Natural killer cell (primary cell): ENCODE results near the gene DNM1. TPM values are rescaled to one million over a fixed set of nuclear protein-coding genes. Genes with fewer than 3 reads are reported as not detected.

ENCODE experiments used
- ATAC-seq, 3 donors: fragments of 150-1000 bp in 2 of 3; fragments of 200-7000 bp in 1 of 3; cut with Tn5 transposase; 1 replicate in 1 of 3; 2 replicates in 2 of 3; pipeline ENCODE4 v1.10.0; 2021; ENCODE audit warnings: mild to moderate bottlenecking in 2 of 3, moderate library complexity in 2 of 3
- DNase-seq, 2 donors: peaks; one replicate each; pipeline versions ENCODE4 v3.0.0 to v3.0.0-alpha.2; 2013 to 2021; ENCODE audit warnings: mixed read lengths in 1 of 2
- H3K27ac ChIP-seq: one replicate; pipeline ENCODE4 v1.5.1; 2013; ENCODE audit warnings: mild to moderate bottlenecking, low read length
- H3K27me3 ChIP-seq: one replicate; pipeline ENCODE4 v1.6.1; 2013; ENCODE audit warnings: low read length; ENCODE audit not compliant: control insufficient read depth, insufficient read depth
- H3K36me3 ChIP-seq: one replicate; pipeline ENCODE4 v1.6.1; 2013; ENCODE audit warnings: low read length; ENCODE audit not compliant: control insufficient read depth, insufficient read depth
- H3K4me1 ChIP-seq: one replicate; pipeline ENCODE4 v1.6.1; 2013; ENCODE audit warnings: low read length; ENCODE audit not compliant: control insufficient read depth, insufficient read depth
- H3K4me3 ChIP-seq: one replicate; pipeline ENCODE4 v1.5.1; 2013; ENCODE audit warnings: low read length
- H3K9me3 ChIP-seq: one replicate; pipeline ENCODE4 v1.6.1; 2013; ENCODE audit warnings: low read length; ENCODE audit not compliant: control insufficient read depth, insufficient read depth
- H3K27ac Mint-ChIP-seq, 2 donors: one replicate each; pipeline ENCODE4 v1.8.0; 2022; ENCODE audit warnings: mild to moderate bottlenecking in 2 of 2, mixed read lengths in 2 of 2, moderate library complexity in 1 of 2
- H3K27me3 Mint-ChIP-seq, 2 donors: one replicate each; pipeline ENCODE4 v1.8.0; 2022; ENCODE audit warnings: low read depth in 2 of 2, mixed read lengths in 2 of 2
- H3K36me3 Mint-ChIP-seq: one replicate; pipeline ENCODE4 v1.8.0; 2022; ENCODE audit warnings: mixed read lengths
- H3K4me1 Mint-ChIP-seq, 2 donors: one replicate each; pipeline ENCODE4 v1.8.0; 2022; ENCODE audit warnings: mixed read lengths in 2 of 2
- H3K4me3 Mint-ChIP-seq: one replicate; pipeline ENCODE4 v1.8.0; 2022; ENCODE audit warnings: mild to moderate bottlenecking, moderate library complexity, mixed read lengths
- H3K9me3 Mint-ChIP-seq, 2 donors: one replicate each; pipeline ENCODE4 v1.8.0; 2022; ENCODE audit warnings: mixed read lengths in 2 of 2
- CTCF ChIP-seq: fragments of 200-600 bp; IDR thresholded peaks from one replicate; pipeline ENCODE4 v1.8.0; 2022; ENCODE audit warnings: antibody characterized with exemption
- WGBS: methylation state at CpG from one replicate; pipeline ENCODE4 v1.1.7; 2013; ENCODE audit warnings: missing lambda C conversion rate; ENCODE audit not compliant: insufficient coverage; 5-methylcytosine and 5-hydroxymethylcytosine counted together
- intact Hi-C: fragments of 100-400 bp; cut with micrococcal nuclease; formaldehyde crosslinking; loops from one replicate; pipeline ENCODE4 v1.14.2; 2022
- total RNA-seq, 4 donors: library from RNA; stranded (reverse); fragments of 120-200 nt in 1 of 4; gene quantifications; one replicate each; pipeline versions ENCODE4 v1.2.3 to v1.2.4, GENCODE V29; 2013 to 2022

The DNM1 gene
- total RNA-seq, 3 donors from 2014 or later (not counting 1 experiment from before 2014, with no cell fraction given): 1.4 to 8.1 (median 2.6) TPM

- TF ChIP-seq CTCF: no peak
Observed at GRCh38 chr9:128190013-128190412, 13.2 kb upstream of the DNM1 start.

GRCh38 chr9:128190516-128191405 lies 12.4 kb upstream of the DNM1 start:
- peak overlapping the region; percentile 82 to 90 for H3K27ac Mint-ChIP-seq
- H3K27ac ChIP-seq: peak overlapping the region; percentile 63
- no peaks in the 10 kb centered on the region for H3K9me3 ChIP-seq
- no peaks in the 10 kb centered on the region for H3K9me3 Mint-ChIP-seq
- peak overlapping the region; percentile 78 for H3K4me3 ChIP-seq
- no peak for DNase-seq
- ATAC-seq: peak; percentile 44 to 63 (median 55)
- 22% methylated on average over 32 of the region's 32 CpGs for WGBS
- no peaks in the 10 kb centered on the region for H3K27me3 ChIP-seq
- no peaks in the 10 kb centered on the region for H3K36me3 Mint-ChIP-seq
- TF ChIP-seq CTCF: no peak
- peak overlapping the region; percentile 96 for H3K4me3 Mint-ChIP-seq
- peaks cover 15 to 34% of the 10 kb centered on the region in 2 donors for H3K4me1 Mint-ChIP-seq
- intact Hi-C loops: loop anchor here (1.0 to 10.0 kb wide), 2 partner anchors 13 to 134 kb away; partner anchors contain the start of genes COQ4, DNM1 and TRUB2
- H3K4me1 ChIP-seq: peaks cover 24% of the 10 kb centered on the region
- no peaks in the 10 kb centered on the region for H3K27me3 Mint-ChIP-seq
- H3K36me3 ChIP-seq: peaks cover 14% of the 10 kb centered on the region

More at GRCh38 chr9:128190013-128190412, 13.2 kb upstream of the DNM1 start:
- peak overlapping the region; percentile 32 to 83 for H3K27ac Mint-ChIP-seq
- H3K4me1 Mint-ChIP-seq: peaks cover 15 to 34% of the 10 kb centered on the region in 2 donors
- Histone ChIP-seq H3K36me3 (peaks cover 22% of the 10 kb centered on the region), H3K4me3 (no peak overlapping the region), H3K27me3 (no peaks in the 10 kb centered on the region), H3K4me1 (peaks cover 24% of the 10 kb centered on the region), H3K9me3 (no peaks in the 10 kb centered on the region), H3K27ac (no peak overlapping the region)
- H3K4me3 Mint-ChIP-seq: peak overlapping the region; percentile 84
- H3K36me3 Mint-ChIP-seq: no peaks in the 10 kb centered on the region
- DNase-seq (no peak), ATAC-seq (no peak)
- intact Hi-C loops: loop anchor here (10.0 kb wide), 1 partner anchor 135 kb away; the partner anchor contains the start of genes COQ4 and TRUB2
- no peaks in the 10 kb centered on the region for H3K27me3 Mint-ChIP-seq
- H3K9me3 Mint-ChIP-seq: no peaks in the 10 kb centered on the region
- WGBS: 91% methylated on average over 2 of the region's 2 CpGs

- no peaks in the 10 kb centered on the region for H3K27me3 Mint-ChIP-seq
- WGBS: under 1% methylated on average over 71 of the region's 71 CpGs
- TF ChIP-seq CTCF: peak; percentile 73
- peaks cover 24% of the 10 kb centered on the region for H3K4me1 ChIP-seq
- peaks cover 10% of the 10 kb centered on the region for H3K36me3 ChIP-seq
- no peaks in the 10 kb centered on the region for H3K9me3 ChIP-seq
- intact Hi-C loops: loop anchor here (1.0 to 10.0 kb wide), 2 partner anchors 12 to 133 kb away; partner anchors contain the start of genes COQ4, DNM1 and TRUB2
- H3K4me3 Mint-ChIP-seq: peak within 1 kb of the TSS; percentile 96
- H3K27ac ChIP-seq: peak within 1 kb of the TSS; percentile 63
- peaks cover 13 to 30% of the 10 kb centered on the region in 2 donors for H3K4me1 Mint-ChIP-seq
- peak; percentile 77 to 86 for DNase-seq
- no peaks in the 10 kb centered on the region for H3K36me3 Mint-ChIP-seq
- peak within 1 kb of the TSS; percentile 82 to 90 for H3K27ac Mint-ChIP-seq
- peak; percentile 85 to 96 (median 92) for ATAC-seq
- no peaks in the 10 kb centered on the region for H3K27me3 ChIP-seq
- H3K9me3 Mint-ChIP-seq: no peaks in the 10 kb centered on the region
- H3K4me3 ChIP-seq: peak within 1 kb of the TSS; percentile 83
Observed at GRCh38 chr9:128191406-128192046, 11.7 kb upstream of the DNM1 start, which contains the start of gene CIZ1. CIZ1 (minus strand) TSS chr9:128191572; CDS start chr9:128190857, 715 bp downstream.
